MM.1S (cell line): ENCODE data around the gene SPECC1L.

Experiments used
- CTCF ChIP-seq: fragments of 300-600 bp; sonication (generic); IDR thresholded peaks from 2 replicates; pipeline ENCODE4 v1.5.1; 2016; ENCODE audit warnings: antibody characterized with exemption, low read length, mixed read lengths
- EZH2 ChIP-seq: fragments of 300-600 bp; sonication (generic); optimal IDR thresholded peaks from 2 replicates; pipeline ENCODE3; 2017; ENCODE audit warnings: low read depth, mild to moderate bottlenecking, antibody characterized with exemption, low read length, mixed read lengths
- EZH2phosphoT487 ChIP-seq: fragments of 300-600 bp; sonication (generic); IDR thresholded peaks from 2 replicates; pipeline ENCODE4 v1.6.1; 2018; ENCODE audit warnings: antibody characterized with exemption, low read length

GRCh38 chr22:24323695-24324094 lies 53.1 kb downstream of the SPECC1L start:
- TF ChIP-seq EZH2, result no peak
- TF ChIP-seq CTCF, result no peak
- TF ChIP-seq EZH2phosphoT487, result no peak
